MM.1S (cell line): Measurements from ENCODE around the gene TMEM272.

Experiments
- DNase-seq: peaks from one replicate; pipeline ENCODE4 v3.0.0-alpha.2; 2015
- H2AFZ ChIP-seq: fragments of 300-600 bp; sonication (generic); 2 replicates; pipeline ENCODE4 v1.6.0; 2016; ENCODE audit warnings: antibody characterized with exemption, low read length
- H3F3A ChIP-seq: fragments of 300-600 bp; sonication (generic); 2 replicates; pipeline ENCODE4 v1.6.1; 2016; ENCODE audit warnings: mild to moderate bottlenecking, antibody characterized with exemption, low read length, moderate library complexity, mixed read lengths; ENCODE audit not compliant: insufficient read depth
- H3K27ac ChIP-seq: fragments of 300-600 bp; sonication (generic); 2 replicates; pipeline ENCODE4 v1.5.1; 2016; ENCODE audit warnings: mild to moderate bottlenecking, low read length
- H3K27me3 ChIP-seq: fragments of 300-600 bp; sonication (generic); replicated peaks from 2 replicates; pipeline ENCODE4 v1.6.0; 2016; ENCODE audit warnings: low read length; ENCODE audit not compliant: insufficient read depth
- H3K36me3 ChIP-seq: fragments of 300-600 bp; sonication (generic); replicated peaks from 2 replicates; pipeline ENCODE4 v1.6.1; 2016; ENCODE audit warnings: mild to moderate bottlenecking, low read length, mixed read lengths; ENCODE audit not compliant: insufficient read depth
- H3K4me1 ChIP-seq: fragments of 300-600 bp; sonication (generic); 2 replicates; pipeline ENCODE4 v1.6.1; 2016; ENCODE audit warnings: low read length, mixed read lengths
- H3K4me2 ChIP-seq: fragments of 300-600 bp; sonication (generic); 2 replicates; pipeline ENCODE4 v1.6.0; 2016; ENCODE audit warnings: low read depth, low read length
- H3K4me3 ChIP-seq: fragments of 300-600 bp; sonication (generic); 2 replicates; pipeline ENCODE4 v1.5.1; 2016; ENCODE audit warnings: low read length, mixed read lengths
- H3K79me2 ChIP-seq: fragments of 300-600 bp; sonication (generic); 2 replicates; pipeline ENCODE4 v1.6.1; 2016; ENCODE audit warnings: mixed run types, low read length, mixed read lengths
- H3K9ac ChIP-seq: fragments of 300-600 bp; sonication (generic); 2 replicates; pipeline ENCODE4 v1.6.1; 2016; ENCODE audit warnings: low read length, mixed read lengths
- H3K9me2 ChIP-seq: fragments of 300-600 bp; sonication (generic); replicated peaks from 2 replicates; pipeline ENCODE4 v1.6.1; 2016; ENCODE audit warnings: mild to moderate bottlenecking, low read length, mixed read lengths; ENCODE audit not compliant: insufficient read depth
- H3K9me3 ChIP-seq: fragments of 300-600 bp; sonication (generic); replicated peaks from 2 replicates; pipeline ENCODE4 v1.6.1; 2016; ENCODE audit warnings: mild to moderate bottlenecking, low read length, mixed read lengths; ENCODE audit not compliant: insufficient read depth
- H4K20me1 ChIP-seq: fragments of 300-600 bp; sonication (generic); 2 replicates; pipeline ENCODE4 v1.6.1; 2016; ENCODE audit warnings: mild to moderate bottlenecking, low read length, moderate library complexity, mixed read lengths; ENCODE audit not compliant: insufficient read depth
- EZH2 ChIP-seq: fragments of 300-600 bp; sonication (generic); optimal IDR thresholded peaks from 2 replicates; pipeline ENCODE3; 2017; ENCODE audit warnings: low read depth, mild to moderate bottlenecking, antibody characterized with exemption, low read length, mixed read lengths
- EZH2phosphoT487 ChIP-seq: fragments of 300-600 bp; sonication (generic); IDR thresholded peaks from 2 replicates; pipeline ENCODE4 v1.6.1; 2018; ENCODE audit warnings: antibody characterized with exemption, low read length
- TF ChIP-seq, protein P1 (sequence below): fragments of 300-600 bp; sonication (generic); IDR thresholded peaks from 2 replicates; pipeline ENCODE4 v1.5.1; 2016; ENCODE audit warnings: antibody characterized with exemption, low read length, mixed read lengths

TMEM272 gene

GRCh38 chr13:51799261-51799660 is 45.7 kb downstream of the TMEM272 start:
- no peak overlapping the region for H3K9ac ChIP-seq
- TF ChIP-seq EZH2, result no peak
- TF ChIP-seq, protein P1, sequence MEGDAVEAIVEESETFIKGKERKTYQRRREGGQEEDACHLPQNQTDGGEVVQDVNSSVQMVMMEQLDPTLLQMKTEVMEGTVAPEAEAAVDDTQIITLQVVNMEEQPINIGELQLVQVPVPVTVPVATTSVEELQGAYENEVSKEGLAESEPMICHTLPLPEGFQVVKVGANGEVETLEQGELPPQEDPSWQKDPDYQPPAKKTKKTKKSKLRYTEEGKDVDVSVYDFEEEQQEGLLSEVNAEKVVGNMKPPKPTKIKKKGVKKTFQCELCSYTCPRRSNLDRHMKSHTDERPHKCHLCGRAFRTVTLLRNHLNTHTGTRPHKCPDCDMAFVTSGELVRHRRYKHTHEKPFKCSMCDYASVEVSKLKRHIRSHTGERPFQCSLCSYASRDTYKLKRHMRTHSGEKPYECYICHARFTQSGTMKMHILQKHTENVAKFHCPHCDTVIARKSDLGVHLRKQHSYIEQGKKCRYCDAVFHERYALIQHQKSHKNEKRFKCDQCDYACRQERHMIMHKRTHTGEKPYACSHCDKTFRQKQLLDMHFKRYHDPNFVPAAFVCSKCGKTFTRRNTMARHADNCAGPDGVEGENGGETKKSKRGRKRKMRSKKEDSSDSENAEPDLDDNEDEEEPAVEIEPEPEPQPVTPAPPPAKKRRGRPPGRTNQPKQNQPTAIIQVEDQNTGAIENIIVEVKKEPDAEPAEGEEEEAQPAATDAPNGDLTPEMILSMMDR, result no peak
- TF ChIP-seq EZH2phosphoT487, result no peak
- H3K36me3 ChIP-seq, result no peaks in the 10 kb centered on the region
- no peaks in the 10 kb centered on the region for H3F3A ChIP-seq
- H3K9me3 ChIP-seq, result no peaks in the 10 kb centered on the region
- DNase-seq, result no peak
- H3K4me2 ChIP-seq, result no peak overlapping the region
- peaks cover 16% of the 10 kb centered on the region for H3K4me1 ChIP-seq
- H4K20me1 ChIP-seq, result no peaks in the 10 kb centered on the region
- no peak overlapping the region for H2AFZ ChIP-seq
- no peak overlapping the region for H3K4me3 ChIP-seq
- H3K27me3 ChIP-seq, result no peaks in the 10 kb centered on the region
- no peaks in the 10 kb centered on the region for H3K79me2 ChIP-seq
- no peak overlapping the region for H3K27ac ChIP-seq
- H3K9me2 ChIP-seq, result no peaks in the 10 kb centered on the region

GRCh38 chr13:51797664-51798488 is 47.1 kb downstream of the TMEM272 start:
- no peak overlapping the region for H3K4me2 ChIP-seq
- no peak overlapping the region for H3K9ac ChIP-seq
- no peak overlapping the region for H2AFZ ChIP-seq
- no peaks in the 10 kb centered on the region for H3K9me3 ChIP-seq
- no peaks in the 10 kb centered on the region for H3K9me2 ChIP-seq
- H4K20me1 ChIP-seq, result no peaks in the 10 kb centered on the region
- H3K36me3 ChIP-seq, result no peaks in the 10 kb centered on the region
- H3K4me1 ChIP-seq, result peaks cover 11% of the 10 kb centered on the region
- DNase-seq, result peak; percentile 44
- no peak overlapping the region for H3K27ac ChIP-seq
- H3K27me3 ChIP-seq, result no peaks in the 10 kb centered on the region
- H3F3A ChIP-seq, result no peaks in the 10 kb centered on the region
- no peak overlapping the region for H3K4me3 ChIP-seq
- no peaks in the 10 kb centered on the region for H3K79me2 ChIP-seq
- TF ChIP-seq, protein P1, result peak; percentile 54
- no peak for TF ChIP-seq EZH2phosphoT487

DNA sequence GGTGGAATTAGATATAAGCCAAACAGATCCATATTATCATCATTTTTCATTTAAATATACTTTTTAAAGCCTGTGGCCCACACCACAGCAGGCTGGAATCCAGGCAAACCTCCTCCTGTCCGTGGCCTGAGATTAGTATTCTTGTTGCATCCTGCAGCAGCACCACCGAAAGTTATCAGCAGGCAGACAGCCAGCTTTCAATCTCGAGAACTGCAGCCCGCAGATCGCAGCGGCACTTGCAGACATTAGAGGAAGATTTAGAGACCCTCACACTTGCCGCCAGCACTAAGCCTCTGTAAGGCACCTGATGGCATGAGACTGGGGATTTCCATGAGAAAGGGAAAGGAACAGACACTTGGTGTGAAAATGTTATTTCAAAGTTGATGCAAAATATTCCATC is 48.4 kb downstream of the TMEM272 start:
- no peak for TF ChIP-seq EZH2phosphoT487
- no peak for TF ChIP-seq EZH2
- TF ChIP-seq, protein P1, result no peak
- no peaks in the 10 kb centered on the region for H3K36me3 ChIP-seq
- no peaks in the 10 kb centered on the region for H3K9me3 ChIP-seq
- no peak overlapping the region for H3K27ac ChIP-seq
- H3F3A ChIP-seq, result no peaks in the 10 kb centered on the region
- H3K9me2 ChIP-seq, result no peaks in the 10 kb centered on the region
- no peak for DNase-seq
- no peaks in the 10 kb centered on the region for H3K79me2 ChIP-seq
- H3K4me1 ChIP-seq, result no peaks in the 10 kb centered on the region
- H3K9ac ChIP-seq, result no peak overlapping the region
- H4K20me1 ChIP-seq, result no peaks in the 10 kb centered on the region
- H2AFZ ChIP-seq, result no peak overlapping the region
- no peaks in the 10 kb centered on the region for H3K27me3 ChIP-seq
- no peak overlapping the region for H3K4me2 ChIP-seq
- H3K4me3 ChIP-seq, result no peak overlapping the region
